NCI-H748 (cell line): ENCODE data around the gene SEC31A.
A peak's percentile ranks its signal among the peaks of the same experiment; 100 is the strongest.
"Not testable (repeated sequence)": the region's sequence is repeated elsewhere in the genome, so short reads cannot be mapped to it uniquely, and the experiment has no call there.

Source experiments
- DNase-seq: peaks from one replicate; lab custom pipeline; 2025; ENCODE audit not compliant: unreplicated experiment; lab: John Stamatoyannopoulos, UW

The SEC31A gene

DNA sequence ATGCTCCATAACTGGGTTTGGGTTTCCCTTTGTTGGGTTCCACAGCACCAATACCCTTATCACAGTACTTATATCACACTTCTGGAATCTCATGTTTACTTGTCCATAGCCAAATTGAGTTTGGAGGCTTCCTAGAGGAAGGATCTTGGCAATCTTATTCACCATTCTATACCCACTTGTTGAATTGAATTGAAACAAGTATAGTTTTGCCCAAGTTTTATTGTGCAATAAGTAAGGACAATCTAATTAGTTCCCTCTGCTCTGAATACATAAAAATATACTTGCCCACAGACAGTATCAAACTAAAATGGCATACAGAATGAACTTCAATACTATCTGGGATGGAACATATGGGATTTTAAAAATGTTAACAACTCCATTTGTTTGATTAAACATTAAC is 40.3 kb downstream of the SEC31A start:
- no peak for DNase-seq

DNA sequence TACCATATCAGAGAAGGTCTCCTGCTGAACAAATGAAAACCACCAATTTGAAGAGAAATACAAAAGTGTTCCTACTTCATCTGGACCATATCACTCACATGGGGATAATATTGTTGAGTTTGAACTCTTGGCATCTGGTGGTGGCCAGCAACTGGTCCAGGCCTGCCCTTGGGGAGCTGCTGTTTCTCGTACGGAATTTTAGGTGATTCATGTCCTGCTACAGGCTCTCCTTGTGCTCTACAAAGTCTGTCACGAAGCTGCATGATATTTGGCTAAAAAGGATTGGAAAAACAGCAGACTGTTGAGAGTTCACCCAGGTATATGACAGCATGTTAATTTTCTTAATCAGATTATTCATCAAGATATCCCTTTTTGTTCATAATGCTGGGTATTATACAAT is 42.2 kb downstream of the SEC31A start:
- no peak for DNase-seq

GRCh38 chr4:82842593-82842992 is 48.4 kb downstream of the SEC31A start:
- DNase-seq: no peak

DNA sequence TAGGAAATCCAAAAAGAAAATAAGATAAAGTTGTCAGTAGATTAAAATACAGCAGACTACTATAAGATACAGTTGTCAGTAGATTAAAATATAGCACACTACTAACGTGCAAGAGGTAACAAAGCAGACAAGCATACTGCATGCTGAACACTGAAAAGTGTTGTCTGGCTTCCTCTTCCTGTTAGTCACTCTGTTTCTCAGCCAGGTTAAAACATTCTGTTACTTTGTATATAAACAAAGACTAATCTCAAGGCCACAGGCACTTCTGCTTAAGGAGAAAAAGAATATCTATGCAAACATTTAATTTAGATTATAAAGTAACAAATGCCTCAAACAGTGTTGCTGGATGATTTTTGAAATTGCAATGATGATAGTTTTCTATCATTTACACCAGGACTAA is 51.3 kb downstream of the SEC31A start:
- no peak for DNase-seq

- no peak for DNase-seq
Observed at GRCh38 chr4:82833696-82834313, 57.1 kb downstream of the SEC31A start.

DNA sequence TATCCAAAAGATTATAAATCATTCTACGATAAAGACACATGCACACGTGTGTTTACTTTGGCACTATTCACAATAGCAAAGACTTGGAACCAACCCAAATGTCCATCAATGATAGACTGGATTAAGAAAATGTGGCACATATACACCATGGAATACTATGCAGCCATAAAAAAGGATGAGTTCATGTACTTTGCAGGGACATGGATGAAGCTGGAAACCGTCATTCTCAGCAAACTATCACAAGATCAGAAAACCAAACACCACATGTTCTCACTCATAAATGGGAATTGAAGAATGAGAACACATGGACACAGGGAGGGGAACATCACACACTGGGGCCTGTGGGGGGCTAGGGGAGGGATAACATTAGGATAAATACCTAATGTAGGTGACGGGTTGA is 57.9 kb downstream of the SEC31A start:
- not testable (repeated sequence) for DNase-seq

DNA sequence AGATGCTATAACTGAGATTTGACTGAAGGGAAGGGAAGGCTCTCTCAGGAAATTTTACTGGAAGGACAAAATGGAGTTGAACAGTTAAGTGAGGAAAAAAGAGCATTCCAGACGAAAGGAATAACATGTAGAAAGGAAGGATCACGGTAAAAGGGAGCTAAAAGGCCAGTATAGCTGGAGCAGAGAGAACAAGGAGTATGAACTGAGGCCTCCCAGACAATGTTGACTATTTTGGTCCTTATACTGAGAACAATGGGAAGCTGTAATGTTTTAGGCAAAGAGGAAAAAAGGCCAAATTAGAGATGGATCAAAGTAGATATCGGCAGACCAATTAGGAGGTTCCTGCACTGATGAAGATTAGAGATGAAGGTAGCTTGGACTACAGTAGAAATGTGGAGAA is 65.5 kb downstream of the SEC31A start:
- no peak for DNase-seq

DNA sequence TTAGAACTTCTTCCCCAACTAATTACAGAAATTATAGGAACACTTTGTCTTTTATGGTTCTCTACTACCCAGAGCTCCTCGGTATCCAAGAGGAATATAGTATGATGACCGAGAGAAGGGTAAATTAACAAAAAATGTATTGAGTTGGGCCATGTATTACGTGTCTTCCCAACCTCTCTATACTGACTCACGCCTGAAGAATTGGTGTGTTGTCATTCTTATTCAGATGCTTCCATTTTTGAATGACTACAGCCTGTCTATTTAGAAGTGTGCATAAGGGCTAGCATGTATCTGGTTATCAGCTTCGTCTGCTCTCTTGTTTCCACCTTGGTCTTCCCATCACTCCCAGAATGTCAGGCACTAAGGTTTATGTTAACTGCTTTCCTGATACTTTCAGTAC is 67.9 kb downstream of the SEC31A start:
- no peak for DNase-seq

- no peak for DNase-seq
Observed at GRCh38 chr4:82820689-82821088, 70.3 kb downstream of the SEC31A start.

- no peak for DNase-seq
Observed at GRCh38 chr4:82818664-82819662, 72.0 kb downstream of the SEC31A start.

- DNase-seq: not testable (repeated sequence)
Observed at GRCh38 chr4:82816874-82817273, 74.1 kb downstream of the SEC31A start.

- DNase-seq: no peak
Observed at GRCh38 chr4:82814034-82814433, 76.9 kb downstream of the SEC31A start.

GRCh38 chr4:82811838-82812341 is 79.1 kb downstream of the SEC31A start:
- peak; percentile 63 for DNase-seq

- DNase-seq: no peak
Observed at GRCh38 chr4:82811392-82811791, 79.6 kb downstream of the SEC31A start.

- no peak for DNase-seq
Observed at GRCh38 chr4:82810176-82810575, 80.8 kb downstream of the SEC31A start.

DNA sequence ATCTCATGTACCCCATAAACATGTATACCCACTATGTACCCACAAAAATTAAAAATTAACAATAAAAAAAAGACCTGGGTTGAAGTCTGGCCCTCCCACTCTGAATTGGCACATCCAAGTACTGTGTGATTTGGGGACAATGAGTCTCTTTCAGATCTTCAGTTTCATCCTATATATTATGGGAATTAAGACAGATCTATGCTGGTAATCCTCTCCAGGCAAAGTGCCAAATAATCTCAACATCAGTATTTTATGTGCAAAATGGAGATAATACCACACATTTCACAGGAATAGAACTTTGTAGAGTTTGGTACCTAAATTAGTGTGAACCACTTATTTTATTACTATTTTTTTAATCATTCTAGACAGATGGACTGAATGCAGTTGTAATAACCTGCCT is 81.3 kb downstream of the SEC31A start:
- no peak for DNase-seq

- DNase-seq: no peak
Observed at GRCh38 chr4:82803746-82804145, 87.2 kb downstream of the SEC31A start.

DNA sequence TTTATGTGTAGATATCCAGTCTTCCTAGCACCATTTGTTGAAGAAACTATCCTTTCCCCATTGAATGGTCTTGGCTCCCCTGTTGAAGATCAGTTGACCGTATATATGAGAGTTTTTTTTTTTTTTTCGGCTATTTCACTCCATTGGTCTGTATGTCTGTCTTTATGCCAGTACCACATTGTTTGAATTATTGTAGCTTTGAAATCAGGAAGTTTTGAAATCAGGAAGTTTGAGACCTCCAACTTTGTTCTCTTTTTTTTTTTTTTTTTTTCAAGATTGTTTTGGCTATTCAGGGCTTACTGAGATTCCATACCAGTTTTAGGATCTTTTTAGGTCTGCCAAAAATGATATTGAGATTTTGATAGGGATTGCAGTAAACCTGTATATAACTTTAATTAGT is 88.0 kb downstream of the SEC31A start:
- no peak for DNase-seq

GRCh38 chr4:82801910-82802521 is 88.9 kb downstream of the SEC31A start:
- peak; percentile 9 for DNase-seq

GRCh38 chr4:82799006-82799881 is 91.7 kb downstream of the SEC31A start:
- DNase-seq: peak; percentile 43
